ENCODE measurements around the gene SLC23A2.
"Not testable (repeated sequence)": the region's sequence is repeated elsewhere in the genome, so short reads cannot be mapped to it uniquely, and the experiment has no call there.

The SLC23A2 gene

DNA sequence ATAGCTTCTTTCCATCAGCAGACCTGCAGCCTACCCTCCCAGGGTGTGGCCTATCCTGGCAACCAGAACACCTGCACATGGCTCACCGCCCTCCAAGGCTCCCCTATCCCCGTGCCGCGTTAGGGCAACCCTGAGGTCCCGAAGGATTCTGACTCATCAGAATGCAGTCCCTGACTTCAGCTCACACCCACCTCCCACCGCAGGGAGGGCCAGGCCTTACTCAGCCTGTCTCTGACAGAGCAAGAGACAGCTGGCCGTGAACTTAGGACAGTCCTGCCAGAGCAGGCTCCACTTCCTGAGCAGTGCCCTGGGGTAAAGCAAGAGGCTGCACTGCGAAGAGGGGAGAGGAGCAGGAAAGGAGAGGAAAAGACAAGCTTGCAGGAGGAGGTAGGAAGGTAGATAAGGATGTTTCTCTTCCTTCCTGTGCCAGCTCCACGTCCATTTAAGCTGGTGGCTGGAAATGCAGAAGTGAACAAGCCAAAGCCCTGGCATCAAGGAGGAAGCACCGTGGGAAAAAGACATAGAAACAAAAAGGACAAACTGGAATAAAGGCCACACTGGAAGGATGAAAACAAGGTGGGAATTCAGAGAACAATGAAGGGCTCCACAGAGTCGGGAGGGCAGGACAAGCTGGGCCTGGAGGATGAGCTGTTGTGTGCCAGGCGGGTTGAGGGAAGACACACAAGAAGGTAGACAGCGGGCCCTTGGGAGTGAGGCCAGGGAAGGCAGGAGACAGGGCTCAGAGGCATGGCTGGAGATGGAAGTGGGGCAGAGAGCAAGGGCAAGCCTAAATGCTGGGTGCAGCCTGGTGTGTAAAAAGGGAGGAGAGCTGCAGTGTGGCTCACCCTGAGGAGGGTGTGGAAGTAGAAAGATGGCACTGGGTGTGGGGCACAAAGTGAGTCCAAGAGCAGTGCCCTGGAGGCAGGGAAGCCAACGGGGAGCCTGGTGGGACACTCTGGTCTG, 102.7 kb downstream of the SLC23A2 start:
- DNase-seq = no peak

- DNase-seq = no peak
Measured at GRCh38 chr20:4897600-4897999, 103.7 kb downstream of the SLC23A2 start.

DNA sequence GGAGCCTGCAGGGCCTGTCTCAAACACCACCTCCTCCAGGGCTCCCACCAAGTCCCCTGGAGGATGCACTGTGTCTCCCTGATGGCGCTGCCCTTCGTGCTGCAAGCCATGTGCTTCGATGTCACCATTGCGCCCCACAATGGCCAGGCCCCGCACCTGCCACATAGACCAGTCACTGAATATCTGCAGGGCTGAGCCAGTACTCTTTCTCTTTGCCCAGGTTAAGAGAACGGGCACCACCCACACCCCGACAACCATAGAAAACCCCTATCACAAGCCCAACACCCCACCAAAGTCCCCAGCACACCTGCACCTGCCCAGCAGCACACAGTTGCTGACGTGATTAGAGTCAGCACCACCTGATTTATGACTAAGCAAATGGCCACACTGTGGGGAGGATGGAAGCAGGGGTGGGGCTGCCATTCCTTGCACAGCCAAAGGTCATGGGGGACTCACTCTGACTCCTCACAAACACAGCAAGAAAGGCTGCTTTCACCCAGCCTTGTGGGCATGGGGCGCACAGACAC, 104.3 kb downstream of the SLC23A2 start:
- DNase-seq = peak; percentile 28

GRCh38 chr20:4896119-4896702, 105.1 kb downstream of the SLC23A2 start:
- no peak for DNase-seq

- DNase-seq = no peak
Measured at GRCh38 chr20:4894981-4895381, 106.3 kb downstream of the SLC23A2 start.

GRCh38 chr20:4894409-4894808, 106.9 kb downstream of the SLC23A2 start:
- no peak for DNase-seq

DNA sequence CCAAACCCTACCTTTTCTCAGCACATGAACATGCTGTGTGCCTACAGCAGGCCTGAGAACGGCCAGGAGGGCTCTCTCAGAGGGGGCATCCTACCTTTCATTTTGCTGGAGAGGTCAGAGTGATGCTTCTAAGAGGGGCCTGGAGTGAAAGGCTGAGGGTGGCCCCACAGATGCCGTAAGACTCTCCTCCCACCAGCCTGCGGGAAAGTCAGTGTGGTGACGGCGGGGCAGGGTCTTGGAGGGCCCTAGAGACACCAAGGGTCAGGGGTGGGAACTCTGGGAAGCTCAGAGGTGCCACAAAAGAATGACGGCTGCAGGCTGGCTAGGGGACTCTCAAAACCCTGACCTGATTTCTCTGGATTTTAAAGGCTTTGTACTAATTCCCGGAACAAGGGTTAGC, 107.6 kb downstream of the SLC23A2 start:
- DNase-seq = no peak

GRCh38 chr20:4891997-4892396, 109.3 kb downstream of the SLC23A2 start:
- no peak for DNase-seq

GRCh38 chr20:4891190-4891763, 110.0 kb downstream of the SLC23A2 start:
- no peak for DNase-seq

DNA sequence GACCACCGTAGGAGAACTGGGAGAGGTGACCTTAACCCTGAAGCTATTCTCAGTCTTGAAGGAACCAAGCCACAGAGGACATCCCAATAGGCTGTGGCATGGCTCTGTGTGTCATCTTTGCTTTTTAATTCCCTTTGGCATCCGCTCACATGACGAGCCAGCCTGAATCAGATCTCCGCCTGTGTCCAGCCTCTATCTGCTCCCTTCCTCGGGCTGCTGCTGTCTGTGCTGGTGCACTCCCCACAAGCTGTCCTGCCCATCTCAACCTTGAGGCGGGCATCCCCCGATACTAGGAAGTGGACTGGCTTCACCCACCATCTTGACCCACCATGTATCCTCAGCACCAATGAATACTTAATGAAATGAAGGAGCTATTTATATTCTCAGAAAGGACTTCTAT, 111.9 kb downstream of the SLC23A2 start:
- no peak for DNase-seq

DNA sequence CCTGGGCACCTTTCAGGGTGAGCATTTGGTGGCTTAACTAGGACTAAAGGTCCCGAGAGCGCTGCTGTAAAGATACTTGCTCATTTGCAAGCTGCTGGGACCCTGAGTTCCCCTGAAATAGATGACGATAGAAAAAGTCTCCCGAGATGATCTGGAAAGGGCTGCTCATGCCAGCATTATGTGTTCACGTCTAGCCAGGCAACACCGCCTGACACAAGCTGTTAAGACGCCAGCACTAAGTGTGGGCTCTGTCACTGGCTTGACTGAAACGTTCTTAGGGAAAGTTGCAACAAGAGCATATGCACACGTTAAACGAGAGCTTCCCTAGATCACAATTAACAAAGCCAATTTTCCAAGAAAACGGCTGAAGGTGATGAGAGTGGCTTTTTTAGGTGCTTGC, 113.7 kb downstream of the SLC23A2 start:
- no peak for DNase-seq

GRCh38 chr20:4886771-4887527, 114.4 kb downstream of the SLC23A2 start:
- DNase-seq = no peak

DNA sequence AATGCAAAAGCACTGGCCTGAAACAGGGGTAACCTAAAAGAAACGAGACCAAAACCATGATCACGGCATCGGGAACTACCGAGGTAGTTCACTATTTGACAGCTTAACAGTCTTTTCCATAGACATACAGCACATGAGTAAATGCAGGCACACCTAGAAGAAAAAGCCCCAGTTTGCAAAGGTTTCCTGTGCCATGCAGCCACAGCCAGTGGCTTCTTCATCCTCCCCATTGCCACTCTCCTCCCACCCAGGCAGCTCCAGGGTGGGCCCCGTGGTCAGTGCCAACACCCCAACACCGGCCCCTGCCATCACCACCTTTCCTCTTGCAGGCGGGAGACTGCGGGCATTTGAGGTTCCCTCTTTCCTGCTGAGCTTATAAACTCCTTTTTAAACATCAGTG, 115.4 kb downstream of the SLC23A2 start:
- no peak for DNase-seq

DNA sequence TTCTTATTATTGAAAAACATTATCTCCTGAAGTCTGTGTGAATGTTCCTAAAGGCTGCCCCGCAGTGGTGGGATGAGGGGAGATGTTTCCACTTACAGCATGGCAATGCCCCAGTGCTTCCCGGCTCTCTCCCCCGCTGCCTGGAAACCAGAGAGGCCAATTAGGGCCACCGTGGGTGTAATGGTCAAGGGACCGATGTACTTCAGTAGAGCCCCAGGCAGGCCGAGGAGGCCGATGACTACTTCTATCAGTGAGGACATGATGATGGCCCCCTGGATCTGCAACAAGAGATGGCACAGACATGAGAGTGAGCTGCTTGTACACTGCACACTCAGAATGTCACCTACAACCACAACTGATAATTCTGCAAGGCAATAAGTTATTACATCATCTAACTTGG, 117.8 kb downstream of the SLC23A2 start:
- no peak for DNase-seq

DNA sequence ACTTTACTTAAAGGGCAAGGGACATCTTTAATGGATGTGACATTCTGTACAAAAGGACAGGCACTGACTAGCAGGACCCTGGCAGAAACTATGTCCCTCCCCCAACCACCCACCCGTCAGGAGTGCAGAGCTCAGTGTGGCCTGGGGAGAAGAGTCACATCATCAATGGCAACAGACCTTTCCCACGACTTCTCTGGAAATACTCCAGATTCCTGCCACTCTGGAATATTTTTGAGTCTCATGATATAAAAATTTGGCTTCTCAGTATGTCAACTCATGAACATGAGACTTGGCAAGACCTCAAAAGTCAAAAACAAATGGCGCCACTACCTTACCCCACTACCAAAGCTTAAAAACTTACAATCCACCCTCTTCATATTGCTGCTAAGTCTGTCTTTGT, 118.3 kb downstream of the SLC23A2 start:
- DNase-seq = no peak

GRCh38 chr20:4881006-4881730, 120.1 kb downstream of the SLC23A2 start:
- no peak for DNase-seq

DNA sequence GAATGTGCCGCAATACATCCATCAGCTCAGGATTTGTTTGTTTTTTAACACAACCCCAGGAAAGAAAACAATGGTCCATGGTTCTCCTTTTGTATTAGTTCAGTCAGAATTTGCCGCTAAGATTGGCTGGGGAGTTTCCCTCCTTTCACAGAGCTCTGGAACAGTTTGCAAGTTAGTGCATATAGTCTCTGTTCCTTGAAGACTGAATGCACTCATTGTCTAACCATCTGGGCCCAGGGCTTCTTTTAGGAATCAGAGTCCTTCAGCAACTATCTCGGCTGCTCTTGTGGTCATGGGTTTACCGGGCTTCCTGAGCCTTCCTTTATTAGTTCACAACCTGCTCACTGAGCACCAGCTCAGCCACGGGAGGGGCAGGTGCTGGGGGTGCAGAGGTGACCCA, 121.3 kb downstream of the SLC23A2 start:
- DNase-seq = no peak

DNA sequence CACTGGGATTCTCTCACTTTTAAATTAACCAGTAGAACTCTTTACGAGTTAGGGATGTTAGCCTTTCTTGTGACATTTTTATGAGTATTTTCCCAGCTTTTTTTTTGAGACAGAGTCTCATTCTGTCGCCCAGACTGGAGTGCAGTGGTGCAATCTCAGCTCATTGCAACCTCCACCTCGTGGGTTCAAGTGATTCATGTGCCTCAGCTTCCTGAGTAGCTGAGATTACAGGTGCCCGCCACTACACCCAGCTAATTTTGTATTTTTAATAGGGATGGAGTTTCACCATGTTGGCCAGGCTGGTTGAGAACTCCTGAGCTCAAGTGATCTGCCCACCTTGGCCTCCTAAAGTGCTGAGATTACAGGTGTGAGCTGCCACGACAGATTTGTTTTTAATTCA, 123.2 kb downstream of the SLC23A2 start:
- not testable (repeated sequence) for DNase-seq

GRCh38 chr20:4876731-4877130, 124.6 kb downstream of the SLC23A2 start:
- no peak for DNase-seq

- no peak for DNase-seq
Measured at GRCh38 chr20:4876301-4876700, 125.0 kb downstream of the SLC23A2 start.

DNA sequence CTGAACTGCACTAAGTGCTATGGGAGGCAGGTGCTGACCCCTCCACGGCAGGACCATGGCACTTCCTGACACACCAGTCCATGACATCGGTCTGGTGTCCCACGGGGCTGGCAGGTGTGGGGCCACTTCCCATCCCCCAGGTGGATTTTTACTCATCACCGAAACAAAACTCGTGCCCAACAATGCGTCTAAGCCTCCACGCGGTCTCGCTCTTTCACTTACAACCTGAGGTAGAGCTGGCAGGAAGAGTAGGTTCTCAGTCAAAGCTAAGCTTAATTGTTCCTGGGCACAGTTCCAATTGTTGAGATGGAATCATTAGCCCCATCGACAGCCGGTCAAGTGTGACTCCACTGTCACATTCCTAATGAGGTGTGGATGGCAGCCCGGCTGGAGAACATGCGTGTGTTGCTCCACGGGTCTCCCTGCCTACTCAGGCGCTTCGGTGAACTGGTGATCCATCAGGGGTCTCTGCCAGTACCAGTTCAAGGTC, 125.7 kb downstream of the SLC23A2 start:
- no peak for DNase-seq

DNA sequence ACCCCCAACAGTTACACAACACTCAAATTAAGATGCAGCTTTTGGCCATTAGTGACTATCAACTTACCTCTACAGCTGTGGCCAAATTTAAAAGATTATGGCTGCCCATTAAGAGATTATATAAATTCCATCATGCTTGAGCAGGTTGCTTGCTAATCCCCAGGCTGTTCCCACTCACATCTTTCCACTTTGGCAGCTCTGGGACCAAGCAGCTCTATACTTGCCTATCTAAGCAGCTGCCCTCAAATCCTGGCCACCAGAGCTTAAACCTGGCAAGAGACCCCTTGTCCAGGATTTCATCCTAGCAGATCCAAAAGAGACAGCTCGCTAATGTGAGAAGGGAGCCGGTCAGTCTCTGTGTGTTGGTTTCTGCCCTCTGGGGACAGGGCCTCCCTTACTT, 127.9 kb downstream of the SLC23A2 start:
- DNase-seq = no peak

All from activated CD4-positive, alpha-beta T cell treated with anti-CD3 and anti-CD28 coated beads for 48 hours (primary cell).